BLaER1 treated with 17β-estradiol and CSF1 and Interleukin-3, amounts not matched to agents 10 nM and 100 nM (cell line): Measurements from ENCODE around the gene MCC.
A peak's percentile ranks its signal among the peaks of the same experiment; 100 is the strongest.

Experiments used
- H3K27ac ChIP-seq, 11 experiments: shearing (Covaris generic); formaldehyde crosslinking; 2 replicates each; pipeline ENCODE4 v1.8.1; 2022
- H3K27me3 ChIP-seq, 11 experiments: shearing (Covaris generic); formaldehyde crosslinking; 2 replicates each; pipeline ENCODE4 v1.8.1; 2022
- H3K36me3 ChIP-seq, 11 experiments: shearing (Covaris generic); formaldehyde crosslinking; 2 replicates each; pipeline ENCODE4 v1.8.1; 2022
- H3K4me1 ChIP-seq, 10 experiments: shearing (Covaris generic); formaldehyde crosslinking; 2 replicates each; pipeline ENCODE4 v1.8.1; 2022
- H3K4me2 ChIP-seq, 11 experiments: shearing (Covaris generic); formaldehyde crosslinking; 2 replicates each; pipeline ENCODE4 v1.8.1; 2022
- H3K4me3 ChIP-seq, 10 experiments: shearing (Covaris generic); formaldehyde crosslinking; 2 replicates each; pipeline ENCODE4 v1.8.1; 2022
- H3K9ac ChIP-seq, 11 experiments: shearing (Covaris generic); formaldehyde crosslinking; 2 replicates each; pipeline ENCODE4 v1.8.1; 2022
- H3K9me3 ChIP-seq, 11 experiments: shearing (Covaris generic); formaldehyde crosslinking; replicated peaks in 1 of 11; 2 replicates each; pipeline ENCODE4 v1.8.1; 2022
- H4K20me1 ChIP-seq, 11 experiments: shearing (Covaris generic); formaldehyde crosslinking; 2 replicates each; pipeline ENCODE4 v1.8.1; 2022
- Cebpa-rat ChIP-seq, 11 experiments: shearing (Covaris generic); IDR thresholded peaks; 2 replicates each; pipeline ENCODE4 v1.8.1; 2022

Gene MCC

DNA sequence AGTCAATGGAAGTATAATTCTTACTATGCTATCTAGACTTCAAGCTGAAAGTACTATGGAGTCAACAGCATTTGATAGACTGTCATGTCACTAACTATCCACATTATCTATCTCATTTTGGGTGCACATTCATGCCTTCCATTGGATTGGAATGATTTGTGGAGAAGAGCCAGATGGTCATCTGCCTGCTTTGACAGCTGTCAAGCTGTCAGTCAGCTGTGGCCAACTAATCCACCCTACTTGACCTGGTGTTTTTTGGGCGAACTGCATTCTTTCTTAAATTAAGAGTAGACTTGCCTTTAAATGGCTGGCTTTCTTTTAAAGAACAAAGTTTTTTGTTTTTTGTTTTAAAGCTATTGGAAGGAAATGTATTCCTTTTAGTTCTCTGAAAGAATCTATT lies 360.2 kb downstream of the MCC start:
- Histone ChIP-seq H3K36me3 (no peaks in the 10 kb centered on the region), H4K20me1 (no peaks in the 10 kb centered on the region), H3K4me2 (no peak overlapping the region), H3K27me3 (no peaks in the 10 kb centered on the region), H3K9ac (no peak overlapping the region), H3K4me3 (no peak overlapping the region), H3K9me3 (peaks cover 0 to 11% (median 4%) of the 10 kb centered on the region in 11 experiments; a peak in 6 of 22 replicates), H3K4me1 (no peaks in the 10 kb centered on the region), H3K27ac (no peak overlapping the region)
- TF ChIP-seq Cebpa-rat (IDR thresholded peaks at IDR 0.05), result no peak

DNA sequence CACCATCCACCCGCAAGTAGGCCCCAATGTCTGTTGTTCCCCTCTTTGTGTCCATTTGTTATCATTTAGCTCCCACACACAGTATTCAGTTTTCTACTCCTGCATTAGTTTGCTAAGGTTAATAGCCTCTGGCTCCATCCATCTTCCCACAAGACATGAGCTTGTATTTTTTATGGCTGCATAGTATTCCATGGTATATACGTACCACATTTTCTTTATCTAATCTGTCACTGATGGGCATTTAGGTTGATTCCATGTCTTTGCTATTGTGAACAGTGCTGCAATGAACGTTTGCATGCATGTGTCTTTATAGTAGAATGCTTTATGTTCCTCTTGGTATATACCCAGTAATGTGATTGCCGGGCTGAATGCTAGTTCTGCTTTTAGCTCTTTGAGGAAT lies 361.2 kb downstream of the MCC start:
- Histone ChIP-seq H3K9me3 (peaks cover 0 to 11% (median 4%) of the 10 kb centered on the region in 11 experiments; a peak in 6 of 22 replicates), H3K36me3 (no peaks in the 10 kb centered on the region), H3K4me2 (no peak overlapping the region), H3K27ac (no peak overlapping the region), H3K4me3 (no peak overlapping the region), H3K4me1 (no peaks in the 10 kb centered on the region), H4K20me1 (no peaks in the 10 kb centered on the region), H3K27me3 (no peaks in the 10 kb centered on the region), H3K9ac (no peak overlapping the region)
- no peak for TF ChIP-seq Cebpa-rat (IDR thresholded peaks at IDR 0.05)

DNA sequence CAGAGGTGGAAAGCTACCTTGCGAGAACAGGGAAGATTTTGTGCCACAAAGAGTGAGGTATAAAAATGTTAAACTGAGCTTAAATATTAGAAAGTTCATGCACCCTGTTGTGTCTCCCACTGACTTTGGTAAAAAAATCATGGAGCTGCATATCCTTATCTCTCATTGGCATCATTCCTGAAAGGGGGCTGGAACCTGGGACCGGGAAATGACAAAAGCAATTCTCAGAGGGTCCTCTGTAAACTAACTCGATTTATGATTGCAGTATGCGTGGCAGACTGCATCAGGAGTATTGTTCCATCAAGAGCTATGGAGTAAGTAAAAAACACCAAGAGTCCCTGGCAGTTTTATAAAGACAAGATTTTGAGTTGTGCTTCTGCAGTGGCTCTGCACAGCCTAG lies 362.9 kb downstream of the MCC start:
- Histone ChIP-seq H3K9ac (no peak overlapping the region), H3K4me3 (no peak overlapping the region)
- no peak for TF ChIP-seq Cebpa-rat (IDR thresholded peaks at IDR 0.05)

DNA sequence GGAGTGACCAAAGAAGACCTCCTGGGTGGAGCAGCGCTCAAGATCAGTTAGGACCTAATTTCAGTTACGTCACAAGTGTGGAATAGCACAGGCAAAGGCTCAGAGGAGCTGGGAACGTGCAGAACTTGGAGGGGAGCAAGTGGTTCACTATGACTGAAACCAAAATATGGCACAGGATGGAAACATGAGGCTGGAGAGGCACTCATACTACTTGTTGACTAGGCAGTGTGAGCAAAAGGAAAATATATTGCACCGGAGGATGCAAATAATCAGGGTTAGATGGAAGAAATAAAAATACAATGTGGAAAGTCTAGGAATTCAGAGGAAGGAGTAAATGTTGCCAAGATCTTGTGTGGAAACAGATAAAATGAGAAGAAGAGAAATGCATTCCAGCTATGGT lies 363.3 kb downstream of the MCC start:
- no peak for TF ChIP-seq Cebpa-rat (IDR thresholded peaks at IDR 0.05)
- H3K27ac ChIP-seq, result no peak overlapping the region

More for the DNA sequence above, 362.9 kb downstream of the MCC start:
- H3K4me2 ChIP-seq, result no peak overlapping the region
- peaks cover 0 to 11% (median 4%) of the 10 kb centered on the region in 11 experiments; a peak in 6 of 22 replicates for H3K9me3 ChIP-seq
- no peak overlapping the region for H3K27ac ChIP-seq
- no peaks in the 10 kb centered on the region for H3K36me3 ChIP-seq
- no peaks in the 10 kb centered on the region for H3K27me3 ChIP-seq
- H3K4me1 ChIP-seq, result no peaks in the 10 kb centered on the region
- no peaks in the 10 kb centered on the region for H4K20me1 ChIP-seq

DNA sequence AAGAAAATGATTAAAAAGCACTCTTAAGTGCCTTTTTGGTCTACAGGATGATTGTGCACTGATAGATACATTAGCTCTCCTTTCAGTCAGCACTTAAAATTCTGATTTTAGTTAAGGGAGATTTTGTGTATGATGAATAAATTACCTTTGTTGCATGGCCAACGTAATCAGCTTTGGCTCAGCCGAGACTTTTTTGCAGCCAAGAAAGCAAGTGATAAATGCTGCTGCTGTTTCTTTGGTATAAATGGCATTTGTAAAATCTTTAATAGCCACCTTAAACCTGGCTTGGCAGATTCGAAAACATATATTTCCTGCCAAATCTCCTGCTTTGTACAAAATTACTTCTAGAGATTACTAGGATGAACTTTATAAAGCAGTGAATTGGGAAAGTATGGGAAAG lies 364.0 kb downstream of the MCC start:
- no peak overlapping the region for H3K9ac ChIP-seq
- peaks cover 0 to 11% (median 4%) of the 10 kb centered on the region in 11 experiments; a peak in 6 of 22 replicates for H3K9me3 ChIP-seq
- H3K4me1 ChIP-seq, result peaks cover 0 to 10% (median 0%) of the 10 kb centered on the region in 10 experiments; a peak in 6 of 20 replicates
- H3K36me3 ChIP-seq, result no peaks in the 10 kb centered on the region
- no peaks in the 10 kb centered on the region for H3K27me3 ChIP-seq
- H3K4me3 ChIP-seq, result no peak overlapping the region
- no peak overlapping the region for H3K27ac ChIP-seq
- TF ChIP-seq Cebpa-rat (IDR thresholded peaks at IDR 0.05), result no peak
- no peaks in the 10 kb centered on the region for H4K20me1 ChIP-seq
- H3K4me2 ChIP-seq, result no peak overlapping the region

More for the DNA sequence above, 363.3 kb downstream of the MCC start:
- H4K20me1 ChIP-seq, result no peaks in the 10 kb centered on the region
- H3K9me3 ChIP-seq, result peaks cover 0 to 11% (median 4%) of the 10 kb centered on the region in 11 experiments; a peak in 6 of 22 replicates
- no peaks in the 10 kb centered on the region for H3K36me3 ChIP-seq
- H3K4me2 ChIP-seq, result no peak overlapping the region
- peaks cover 0 to 4% (median 0%) of the 10 kb centered on the region in 10 experiments; a peak in 4 of 20 replicates for H3K4me1 ChIP-seq
- no peak overlapping the region for H3K9ac ChIP-seq
- no peaks in the 10 kb centered on the region for H3K27me3 ChIP-seq
- H3K4me3 ChIP-seq, result no peak overlapping the region

DNA sequence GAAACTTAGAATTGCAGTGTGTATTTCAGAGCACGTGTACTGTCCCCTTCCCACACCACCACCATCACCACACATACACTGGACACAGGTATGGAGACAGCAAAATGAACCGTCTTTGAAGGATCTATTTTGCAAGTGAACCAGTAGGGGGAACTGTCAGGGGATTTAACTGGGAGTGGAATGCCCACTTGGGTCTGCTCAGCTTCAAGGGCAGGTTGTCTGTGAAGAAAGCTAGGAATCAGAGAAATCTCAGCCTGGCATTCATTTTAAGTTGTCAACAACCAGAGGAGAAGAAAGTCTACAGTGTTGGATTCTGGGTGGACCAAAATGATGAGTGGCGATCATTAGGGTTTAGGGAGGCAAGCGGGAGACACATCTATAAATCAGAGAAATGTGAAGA lies 364.6 kb downstream of the MCC start:
- Histone ChIP-seq H3K4me1 (peaks cover 0 to 16% (median 0%) of the 10 kb centered on the region in 10 experiments; a peak in 6 of 20 replicates), H3K36me3 (no peaks in the 10 kb centered on the region), H4K20me1 (no peaks in the 10 kb centered on the region)

DNA sequence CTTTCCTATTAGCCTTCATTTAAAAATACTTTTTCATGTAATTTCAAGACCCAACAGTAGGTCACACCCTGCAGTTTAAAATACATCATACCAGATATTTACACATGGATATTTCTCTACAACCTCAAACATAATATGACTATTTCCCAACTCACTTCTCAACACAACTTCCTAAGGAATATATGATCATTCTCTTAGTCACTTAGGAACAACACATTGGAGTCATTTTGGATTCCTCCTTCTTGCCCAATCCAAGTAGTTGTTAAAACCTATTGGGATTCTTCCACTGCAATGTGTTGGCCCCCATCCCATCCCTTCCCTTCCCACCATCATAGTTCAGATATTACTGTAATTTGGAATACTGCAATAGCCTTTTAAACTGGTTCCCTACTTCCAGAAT lies 366.2 kb downstream of the MCC start:
- Histone ChIP-seq H3K4me1 (peaks cover 5 to 16% (median 12%) of the 10 kb centered on the region in 10 experiments; a peak in 18 of 20 replicates), H3K4me2 (no peak overlapping the region), H4K20me1 (no peaks in the 10 kb centered on the region), H3K27ac (no peak overlapping the region), H3K9ac (no peak overlapping the region), H3K9me3 (peaks cover 0 to 5% (median 0%) of the 10 kb centered on the region in 11 experiments; a peak in 5 of 22 replicates), H3K27me3 (no peaks in the 10 kb centered on the region), H3K4me3 (no peak overlapping the region), H3K36me3 (no peaks in the 10 kb centered on the region)
- TF ChIP-seq Cebpa-rat (IDR thresholded peaks at IDR 0.05), result no peak

More for the DNA sequence above, 364.6 kb downstream of the MCC start:
- Histone ChIP-seq H3K27ac (no peak overlapping the region), H3K4me2 (no peak overlapping the region), H3K4me3 (no peak overlapping the region), H3K9ac (no peak overlapping the region), H3K9me3 (peaks cover 0 to 11% (median 4%) of the 10 kb centered on the region in 11 experiments; a peak in 6 of 22 replicates), H3K27me3 (no peaks in the 10 kb centered on the region)
- TF ChIP-seq Cebpa-rat (IDR thresholded peaks at IDR 0.05), result no peak

DNA sequence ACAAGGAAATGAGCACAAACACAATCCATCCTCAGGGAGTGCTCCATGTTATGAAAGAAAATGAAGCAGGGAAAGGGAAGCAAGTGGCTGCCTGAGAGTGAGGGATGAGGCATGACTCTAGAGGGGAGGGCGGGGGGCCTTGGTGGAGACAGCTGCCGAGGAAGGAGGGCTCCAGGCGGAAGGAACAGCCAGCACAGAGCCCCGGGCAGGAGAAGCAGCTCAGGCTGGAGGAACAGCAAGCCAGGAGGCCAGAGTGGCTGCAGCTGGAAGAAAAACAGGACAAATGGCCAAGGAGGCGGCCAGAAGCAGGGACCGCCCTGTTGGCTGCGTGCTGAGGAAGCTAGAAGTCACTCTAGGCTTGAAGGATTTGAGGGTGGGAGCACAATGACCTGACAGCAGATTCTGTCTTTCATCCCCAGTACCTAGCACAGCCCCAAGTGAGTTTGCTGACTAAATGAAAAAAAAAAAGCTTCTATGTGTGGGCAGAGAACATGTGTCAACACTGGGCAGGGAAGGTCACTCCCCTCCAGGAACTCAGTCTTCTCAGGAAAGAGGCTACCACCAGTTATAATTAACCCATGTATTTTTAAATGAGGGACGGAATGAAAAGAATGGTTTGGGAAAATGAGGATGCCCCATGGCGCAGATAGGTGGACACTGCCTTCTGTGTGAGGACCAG lies 368.9 kb downstream of the MCC start:
- Histone ChIP-seq H4K20me1 (no peaks in the 10 kb centered on the region), H3K4me3 (no peak overlapping the region), H3K27me3 (no peaks in the 10 kb centered on the region), H3K36me3 (0 out of 22 replicates have a peak, but pooled peaks cover 0 to 3% (median 0%) of the 10 kb centered on the region in 11 experiments), H3K9ac (no peak overlapping the region), H3K4me2 (peak overlapping the region in 3 of 11 experiments; percentile 26 to 69 (median 59); a peak in 5 of 22 replicates), H3K9me3 (peaks cover 0 to 11% (median 8%) of the 10 kb centered on the region in 11 experiments; a peak in 16 of 22 replicates), H3K4me1 (peaks cover 5 to 19% (median 14%) of the 10 kb centered on the region in 10 experiments; a peak in 18 of 20 replicates), H3K27ac (no peak overlapping the region)
- TF ChIP-seq Cebpa-rat (IDR thresholded peaks at IDR 0.05), result no peak

DNA sequence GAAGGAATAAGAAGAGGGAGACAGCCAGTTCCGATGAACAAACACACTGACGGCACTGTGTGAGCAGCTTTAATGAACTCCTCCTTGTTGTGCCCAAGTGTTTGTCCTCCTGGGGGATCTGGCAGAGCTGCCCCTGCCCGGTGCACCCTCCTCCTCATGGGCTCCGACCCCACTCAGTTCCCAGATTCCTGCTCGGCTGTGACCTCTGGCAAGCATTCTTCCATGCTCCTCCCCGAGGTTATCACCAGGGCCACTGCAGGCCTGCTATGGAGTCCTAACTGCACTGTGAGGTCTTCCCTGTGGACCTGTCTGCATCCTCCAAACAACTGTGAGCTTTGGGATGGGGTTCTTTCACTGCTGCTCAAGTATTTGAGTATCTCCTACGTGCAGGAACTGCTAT lies 369.5 kb downstream of the MCC start:
- H3K9ac ChIP-seq, result no peak overlapping the region
- H3K9me3 ChIP-seq, result peaks cover 0 to 17% (median 12%) of the 10 kb centered on the region in 11 experiments; a peak in 17 of 22 replicates
- H3K4me3 ChIP-seq, result no peak overlapping the region
- H4K20me1 ChIP-seq, result no peaks in the 10 kb centered on the region
- H3K27me3 ChIP-seq, result no peaks in the 10 kb centered on the region
- no peak overlapping the region for H3K27ac ChIP-seq
- no peak for TF ChIP-seq Cebpa-rat (IDR thresholded peaks at IDR 0.05)
- H3K36me3 ChIP-seq, result 0 out of 22 replicates have a peak, but pooled peaks cover 0 to 4% (median 0%) of the 10 kb centered on the region in 11 experiments
- H3K4me2 ChIP-seq, result peak overlapping the region in 2 of 11 experiments; percentile 59 to 69; a peak in 4 of 22 replicates
- peaks cover 5 to 19% (median 14%) of the 10 kb centered on the region in 10 experiments; a peak in 18 of 20 replicates for H3K4me1 ChIP-seq
